ENCODE data around the gene KRT73.

GRCh38 chr12:52578469-52578868 lies 39.9 kb downstream of the KRT73 start:
- TF ChIP-seq POLR2AphosphoS5 (IDR thresholded peaks at IDR 0.05) (no peak), CTCF (IDR thresholded peaks at IDR 0.05) (no peak)
